Measurements from ENCODE around the gene TNS3. TPM values are rescaled to one million over a fixed set of nuclear protein-coding genes. Genes with fewer than 3 reads are reported as not detected.

Gene TNS3
- total and polyA plus RNA-seq, 9 of the 15 experiments (the other 6 are each of a cell fraction or from before 2014, with no cell fraction given) = 0.20 TPM; not detected in 8

GRCh38 chr7:47419471-47419870 is 162.4 kb downstream of the TNS3 start:
- Histone ChIP-seq H3K9me3 (replicated peaks; ENCODE audit: control insufficient read depth, insufficient read depth, low read depth, low read length) (no peaks in the 10 kb centered on the region), H3K36me3 (ENCODE audit: control insufficient read depth, insufficient read depth, low read length) (no peaks in the 10 kb centered on the region), H2AFZ (ENCODE audit: low read depth, low read length) (no peak overlapping the region), H3K4me2 (ENCODE audit: insufficient read depth, low read length) (no peak overlapping the region), H3K9me1 (ENCODE audit: control insufficient read depth, insufficient read depth, low read length) (no peaks in the 10 kb centered on the region), H3K27me3 (ENCODE audit: control insufficient read depth in 2 of 2, insufficient read depth in 2 of 2, low read length in 2 of 2) (peaks cover 0 to 31% of the 10 kb centered on the region in 2 experiments; a peak in 3 of 5 replicates), H4K20me1 (replicated peaks; ENCODE audit: control insufficient read depth, insufficient read depth, low read length) (no peaks in the 10 kb centered on the region), H3K27ac (ENCODE audit: extremely low read depth, low read depth, low read length) (no peak overlapping the region), H3K4me3 (no peak overlapping the region), H3K4me1 (replicated peaks in 1 of 2; ENCODE audit: control insufficient read depth in 2 of 2, insufficient read depth in 2 of 2, low read length in 2 of 2) (no peaks in the 10 kb centered on the region), H3K79me2 (ENCODE audit: control insufficient read depth, insufficient read depth, low read length) (no peaks in the 10 kb centered on the region), H3K9ac (ENCODE audit: insufficient read depth in 1 of 2, low read depth in 2 of 2, low read length in 2 of 2) (no peak overlapping the region)
- ChIA-PET POLR2A (no interaction called here), CTCF (ENCODE audit: low intra/inter-chr PET ratio) (no interaction called here)
- in situ Hi-C loops (cut with MboI) (no loop called here), intact Hi-C loops (cut with micrococcal nuclease) (no loop called here)
- DNase-seq (ENCODE audit: extremely low read depth in 1 of 4, low spot score in 3 of 4) (no peak), FAIRE-seq (no peak), ATAC-seq (no peak)
- BruUV-seq (replicated peaks) = no TSS peak
- 0% methylated on average over 1 of the region's 1 CpG for WGBS (ENCODE audit: insufficient coverage, low coverage, missing lambda C conversion rate)
- TF ChIP-seq NCOA2 (IDR thresholded peaks at IDR 0.05; ENCODE audit: partially characterized antibody in 2 of 2) (no peak), FUS (optimal IDR thresholded peaks at IDR 0.05; ENCODE audit: low read depth, low read length) (no peak), IRF1 (CRISPR knock-in tag; IDR thresholded peaks at IDR 0.05; ENCODE audit: borderline replicate concordance) (no peak), LARP7 (IDR thresholded peaks at IDR 0.05) (no peak), BRD9 (IDR thresholded peaks at IDR 0.05; ENCODE audit: low read depth, partially characterized antibody) (no peak), ZNF175 (CRISPR knock-in tag; IDR thresholded peaks at IDR 0.05; ENCODE audit: low read depth) (no peak), ZNF655 (CRISPR knock-in tag; IDR thresholded peaks at IDR 0.05) (no peak)
